A673 (cell line): ENCODE results near the gene HIP1R.

Experiments used
- CTCF ChIP-seq: fragments of 300-800, 200-600 bp; sonication (generic); conservative IDR thresholded peaks from 2 replicates; pipeline ENCODE4 v1.5.1; 2017; ENCODE audit warnings: low read depth, mild to moderate bottlenecking, antibody characterized with exemption, low read length, moderate library complexity, mixed read lengths
- EZH2 ChIP-seq: fragments of 200-600 bp; sonication (generic); IDR thresholded peaks from 2 replicates; pipeline ENCODE4 v1.6.1; 2017; ENCODE audit warnings: borderline replicate concordance, low read depth, mild to moderate bottlenecking, mixed read lengths, antibody characterized with exemption, low read length; ENCODE audit not compliant: poor library complexity, severe bottlenecking

GRCh38 chr12:122839907-122840554 is 4.8 kb downstream of the HIP1R start:
- TF ChIP-seq CTCF (no peak), EZH2 (no peak)
